HepG2 (cell line): ENCODE results near the gene FALEC. TPM values are rescaled to one million over a fixed set of nuclear protein-coding genes. Genes with fewer than 3 reads are reported as not detected.

Source experiments
- BRD4 ChIP-seq: sonication (generic); formaldehyde crosslinking; IDR thresholded peaks from 2 replicates; pipeline ENCODE4 v1.4.0; 2020; ENCODE audit warnings: missing genetic modification reagents
- FOXJ3 ChIP-seq: sonication (generic); formaldehyde crosslinking; IDR thresholded peaks from 2 replicates; pipeline ENCODE4 v1.4.0; 2020; ENCODE audit warnings: missing genetic modification reagents, mild to moderate bottlenecking, borderline replicate concordance
- HCFC1 ChIP-seq: fragments of 150-350 bp; IDR thresholded peaks from 2 replicates; pipeline ENCODE4 v1.6.1; 2014; ENCODE audit warnings: low read depth, low read length
- HHEX ChIP-seq: IDR thresholded peaks from 2 replicates; pipeline ENCODE4 v1.6.1; 2016; ENCODE audit warnings: control low read depth
- HIVEP1 ChIP-seq: sonication (generic); formaldehyde crosslinking; IDR thresholded peaks from 2 replicates; pipeline ENCODE4 v1.4.0; 2020; ENCODE audit warnings: mild to moderate bottlenecking, missing genetic modification reagents
- MAF1 ChIP-seq: sonication (generic); formaldehyde crosslinking; IDR thresholded peaks from 2 replicates; pipeline ENCODE4 v1.5.0; 2020; ENCODE audit warnings: missing genetic modification reagents, borderline replicate concordance
- MATR3 ChIP-seq: sonication (generic); formaldehyde crosslinking; IDR thresholded peaks from 2 replicates; pipeline ENCODE4 v1.4.0; 2020; ENCODE audit warnings: missing genetic modification reagents
- NFYC ChIP-seq: IDR thresholded peaks from 2 replicates; pipeline ENCODE4 v1.6.1; 2016; ENCODE audit warnings: missing genetic modification reagents, missing compliant biosample characterization
- NKX3-1 ChIP-seq: sonication (generic); formaldehyde crosslinking; IDR thresholded peaks from 2 replicates; pipeline ENCODE4 v1.5.0; 2020; ENCODE audit warnings: missing genetic modification reagents
- NRL ChIP-seq: sonication (generic); formaldehyde crosslinking; IDR thresholded peaks from 2 replicates; pipeline ENCODE4 v1.5.0; 2020; ENCODE audit warnings: missing genetic modification reagents, mild to moderate bottlenecking, moderate library complexity, borderline replicate concordance
- REPIN1 ChIP-seq: sonication (generic); formaldehyde crosslinking; IDR thresholded peaks from 2 replicates; pipeline ENCODE4 v1.8.0; 2022; ENCODE audit warnings: missing genetic modification reagents, low read depth, mild to moderate bottlenecking, borderline replicate concordance
- SETDB1 ChIP-seq: sonication (generic); formaldehyde crosslinking; IDR thresholded peaks from 2 replicates; pipeline ENCODE4 v1.5.1; 2020; ENCODE audit warnings: missing genetic modification reagents, mild to moderate bottlenecking, borderline replicate concordance
- SP2 ChIP-seq: sonication (generic); formaldehyde crosslinking; IDR thresholded peaks from 2 replicates; pipeline ENCODE4 v1.5.1; 2020; ENCODE audit warnings: mild to moderate bottlenecking, missing genetic modification reagents
- TAF1 ChIP-seq: sonication (generic); formaldehyde crosslinking; IDR thresholded peaks from 2 replicates; pipeline ENCODE4 v1.4.0; 2020; ENCODE audit warnings: missing genetic modification reagents
- TBL1XR1 ChIP-seq: fragments of 150-350 bp; IDR thresholded peaks from 2 replicates; pipeline ENCODE4 v1.6.1; 2014; ENCODE audit warnings: borderline replicate concordance, low read length; ENCODE audit not compliant: partially characterized antibody
- TBX2 ChIP-seq: sonication (generic); formaldehyde crosslinking; IDR thresholded peaks from 2 replicates; pipeline ENCODE4 v1.5.0; 2020; ENCODE audit warnings: missing genetic modification reagents, mild to moderate bottlenecking, borderline replicate concordance
- ZBTB21 ChIP-seq: sonication (generic); formaldehyde crosslinking; IDR thresholded peaks from 2 replicates; pipeline ENCODE4 v1.4.0; 2020; ENCODE audit warnings: missing genetic modification reagents
- ZFP82 ChIP-seq: sonication (generic); formaldehyde crosslinking; IDR thresholded peaks from 2 replicates; pipeline ENCODE4 v1.5.1; 2020; ENCODE audit warnings: mild to moderate bottlenecking, missing genetic modification reagents, borderline replicate concordance
- ZNF136 ChIP-seq: sonication (generic); formaldehyde crosslinking; IDR thresholded peaks from 2 replicates; pipeline ENCODE4 v1.8.1; 2022; ENCODE audit warnings: low read depth, mild to moderate bottlenecking, moderate library complexity, missing genetic modification reagents
- ZNF24 ChIP-seq: fragments of 450-650 bp; IDR thresholded peaks from 2 replicates; pipeline ENCODE4 v1.6.1; 2017; ENCODE audit warnings: antibody characterized with exemption, mild to moderate bottlenecking
- ZNF343 ChIP-seq: sonication (generic); formaldehyde crosslinking; IDR thresholded peaks from 2 replicates; pipeline ENCODE4 v1.4.0; 2020; ENCODE audit warnings: mild to moderate bottlenecking, missing genetic modification reagents
- ZNF674 ChIP-seq: sonication (generic); formaldehyde crosslinking; IDR thresholded peaks from 2 replicates; pipeline ENCODE4 v1.5.0; 2020; ENCODE audit warnings: low read depth, mild to moderate bottlenecking, missing genetic modification reagents
- ZNF781 ChIP-seq: sonication (generic); formaldehyde crosslinking; IDR thresholded peaks from 2 replicates; pipeline ENCODE4 v1.5.1; 2020; ENCODE audit warnings: borderline replicate concordance, mild to moderate bottlenecking, missing genetic modification reagents; ENCODE audit errors: not compliant biosample characterization
- ZNF891 ChIP-seq: sonication (generic); formaldehyde crosslinking; IDR thresholded peaks from 2 replicates; pipeline ENCODE4 v1.5.0; 2020; ENCODE audit warnings: mild to moderate bottlenecking, missing genetic modification reagents
- ZSCAN29 ChIP-seq: sonication (generic); formaldehyde crosslinking; conservative IDR thresholded peaks from 2 replicates; pipeline ENCODE4 v1.4.0; 2020; ENCODE audit warnings: mild to moderate bottlenecking, missing genetic modification reagents
- polyA plus RNA-seq, 8 experiments: library from polyadenylated mRNA; depleted of rRNA in 3 of 8; stranded (reverse) in 7 of 8; unstranded in 1 of 8; fragments of >200 nt; fragmentation: Illumina TruSeq in 4 of 8; extraction: Trizol in 4 of 8; gene quantifications; 2 replicates each; pipeline versions ENCODE4 v1.2.1 to v1.2.3, GENCODE V29; 2011 to 2016; ENCODE audit warnings: low read depth in 4 of 8, missing spikeins in 1 of 8, mixed read lengths in 1 of 8; ENCODE audit not compliant: insufficient read depth in 1 of 8
- total RNA-seq, 5 experiments: library from RNA; depleted of rRNA; stranded (reverse); fragments of >200 nt; fragmentation: Illumina TruSeq; extraction: Trizol; gene quantifications; 2 replicates each; pipeline ENCODE4 v1.2.3, GENCODE V29; 2016; ENCODE audit warnings: low read depth in 1 of 5
- TF ChIP-seq, protein P1 (sequence below): sonication (generic); formaldehyde crosslinking; IDR thresholded peaks from 2 replicates; pipeline ENCODE4 v1.4.0; 2020; ENCODE audit warnings: mild to moderate bottlenecking, missing genetic modification reagents
- TF ChIP-seq, protein P2 (sequence below): sonication (generic); formaldehyde crosslinking; IDR thresholded peaks from 2 replicates; pipeline ENCODE4 v1.5.1; 2020; ENCODE audit warnings: missing genetic modification reagents, mild to moderate bottlenecking, borderline replicate concordance

Gene FALEC
- total and polyA plus RNA-seq, 2 of the 13 experiments (the other 11 are each of a cell fraction or from before 2014, with no cell fraction given) = 0.33 to 0.71 TPM

DNA sequence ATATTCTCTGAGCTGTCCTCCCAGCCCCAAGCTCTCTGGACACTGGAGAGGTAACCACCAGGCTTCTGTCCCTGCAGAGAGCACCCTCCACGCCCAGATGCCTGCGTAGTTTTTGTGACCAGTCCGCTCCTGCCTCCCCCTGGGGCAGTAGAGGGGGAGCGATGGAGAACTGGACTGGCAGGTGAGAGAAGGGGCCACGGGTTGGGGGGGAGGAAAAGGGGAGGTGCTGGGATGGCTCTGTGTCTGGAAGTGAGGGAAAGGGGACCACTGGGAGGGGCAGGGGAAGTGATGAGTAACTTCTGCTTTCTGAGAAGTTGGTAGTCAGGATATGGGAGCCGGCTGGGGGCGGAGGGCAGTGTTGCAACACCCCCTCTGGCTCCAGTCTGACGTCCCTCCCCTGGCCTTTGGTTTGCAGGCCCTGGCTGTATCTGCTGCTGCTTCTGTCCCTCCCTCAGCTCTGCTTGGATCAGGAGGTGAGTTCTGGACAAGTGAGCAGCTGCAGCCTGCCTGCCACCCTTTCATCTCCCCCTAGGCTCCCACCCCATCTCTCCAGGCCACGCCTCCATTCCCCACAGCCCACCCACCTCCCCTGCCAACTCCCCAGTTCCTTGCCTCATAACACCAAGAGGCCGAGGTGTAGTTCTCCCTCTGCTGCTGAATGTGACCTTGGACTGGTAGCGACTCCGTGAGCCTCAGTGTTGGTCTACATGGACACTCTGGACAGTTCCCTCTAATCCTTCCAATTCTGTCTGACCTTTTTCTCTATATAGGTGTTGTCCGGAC lies 36.8 kb downstream of the FALEC start (continued):
- TF ChIP-seq, protein P1, sequence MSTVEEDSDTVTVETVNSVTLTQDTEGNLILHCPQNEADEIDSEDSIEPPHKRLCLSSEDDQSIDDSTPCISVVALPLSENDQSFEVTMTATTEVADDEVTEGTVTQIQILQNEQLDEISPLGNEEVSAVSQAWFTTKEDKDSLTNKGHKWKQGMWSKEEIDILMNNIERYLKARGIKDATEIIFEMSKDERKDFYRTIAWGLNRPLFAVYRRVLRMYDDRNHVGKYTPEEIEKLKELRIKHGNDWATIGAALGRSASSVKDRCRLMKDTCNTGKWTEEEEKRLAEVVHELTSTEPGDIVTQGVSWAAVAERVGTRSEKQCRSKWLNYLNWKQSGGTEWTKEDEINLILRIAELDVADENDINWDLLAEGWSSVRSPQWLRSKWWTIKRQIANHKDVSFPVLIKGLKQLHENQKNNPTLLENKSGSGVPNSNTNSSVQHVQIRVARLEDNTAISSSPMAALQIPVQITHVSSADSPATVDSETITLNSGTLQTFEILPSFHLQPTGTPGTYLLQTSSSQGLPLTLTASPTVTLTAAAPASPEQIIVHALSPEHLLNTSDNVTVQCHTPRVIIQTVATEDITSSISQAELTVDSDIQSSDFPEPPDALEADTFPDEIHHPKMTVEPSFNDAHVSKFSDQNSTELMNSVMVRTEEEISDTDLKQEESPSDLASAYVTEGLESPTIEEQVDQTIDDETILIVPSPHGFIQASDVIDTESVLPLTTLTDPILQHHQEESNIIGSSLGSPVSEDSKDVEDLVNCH (CRISPR knock-in tag) = no peak
- TF ChIP-seq HIVEP1 (CRISPR knock-in tag) = no peak
- no peak for TF ChIP-seq BRD4 (CRISPR knock-in tag)
- TF ChIP-seq ZNF343 (CRISPR knock-in tag) = no peak
- peak; percentile 18; the same call in 1 of the 2 replicates for TF ChIP-seq NRL (CRISPR knock-in tag)
- TF ChIP-seq REPIN1 = no peak
- TF ChIP-seq SETDB1 (CRISPR knock-in tag) = no peak
- TF ChIP-seq TAF1 (CRISPR knock-in tag) = 0 out of 2 replicates have a peak, but pooled peaks have one; percentile 39
- no peak for TF ChIP-seq MAF1 (CRISPR knock-in tag)
- TF ChIP-seq ZNF891 (CRISPR knock-in tag) = no peak
- no peak for TF ChIP-seq ZNF674
- no peak for TF ChIP-seq MATR3 (CRISPR knock-in tag)
- TF ChIP-seq ZBTB21 (CRISPR knock-in tag) = no peak
- no peak; the same call in 1 of the 2 replicates for TF ChIP-seq SP2 (CRISPR knock-in tag)
- no peak for TF ChIP-seq FOXJ3 (CRISPR knock-in tag)
- TF ChIP-seq ZFP82 (CRISPR knock-in tag) = 0 out of 2 replicates have a peak, but pooled peaks have one; percentile 73
- TF ChIP-seq TBX2 (CRISPR knock-in tag) = no peak; the same call in 1 of the 2 replicates
- TF ChIP-seq HHEX (CRISPR knock-in tag) = no peak
- TF ChIP-seq NKX3-1 (CRISPR knock-in tag) = no peak
- no peak for TF ChIP-seq NFYC (CRISPR knock-in tag)
- TF ChIP-seq, protein P2, sequence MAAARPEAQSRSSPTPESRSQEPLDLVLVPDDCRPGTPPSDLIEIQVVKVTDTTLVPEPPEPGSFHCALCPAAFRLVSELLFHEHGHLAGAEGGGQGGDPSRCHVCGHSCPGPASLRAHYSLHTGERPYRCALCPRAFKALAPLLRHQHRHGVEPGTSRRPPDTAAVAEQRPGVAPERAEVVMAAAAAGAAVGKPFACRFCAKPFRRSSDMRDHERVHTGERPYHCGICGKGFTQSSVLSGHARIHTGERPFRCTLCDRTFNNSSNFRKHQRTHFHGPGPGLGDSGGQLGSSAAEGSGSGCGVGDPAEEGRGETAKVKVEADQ (CRISPR knock-in tag) = no peak
- TF ChIP-seq ZNF781 (CRISPR knock-in tag) = no peak
- TF ChIP-seq ZSCAN29 (CRISPR knock-in tag) = peak; percentile 68
- no peak for TF ChIP-seq TBL1XR1
- TF ChIP-seq ZNF24 = no peak
- TF ChIP-seq ZNF136 = no peak
- no peak for TF ChIP-seq HCFC1
